ENCODE data around the gene FBRS.

GRCh38 chr16:30622455-30623032, 35.7 kb upstream of the FBRS start:
- TF ChIP-seq CTCF (conservative IDR thresholded peaks at IDR 0.05; ENCODE audit: low read length) (no peak), EZH2phosphoT487 (IDR thresholded peaks at IDR 0.05; ENCODE audit: borderline replicate concordance, low read depth, low read length) (no peak)
